ENCODE measurements around the gene LACTB. TPM values are rescaled to one million over a fixed set of nuclear protein-coding genes. Genes with fewer than 3 reads are reported as not detected.

Gene LACTB
- total RNA-seq, 1 donor = 63.5 TPM

GRCh38 chr15:63089260-63090043 lies 32.2 kb upstream of the LACTB start:
- H3K4me3 ChIP-seq (ENCODE audit: low read depth, low read length) = no peak overlapping the region
- DNase-seq (ENCODE audit: low read depth) = peak; percentile 94
- no peak for TF ChIP-seq CTCF (IDR thresholded peaks at IDR 0.05; ENCODE audit: insufficient read depth, low read depth, low read length)

DNA sequence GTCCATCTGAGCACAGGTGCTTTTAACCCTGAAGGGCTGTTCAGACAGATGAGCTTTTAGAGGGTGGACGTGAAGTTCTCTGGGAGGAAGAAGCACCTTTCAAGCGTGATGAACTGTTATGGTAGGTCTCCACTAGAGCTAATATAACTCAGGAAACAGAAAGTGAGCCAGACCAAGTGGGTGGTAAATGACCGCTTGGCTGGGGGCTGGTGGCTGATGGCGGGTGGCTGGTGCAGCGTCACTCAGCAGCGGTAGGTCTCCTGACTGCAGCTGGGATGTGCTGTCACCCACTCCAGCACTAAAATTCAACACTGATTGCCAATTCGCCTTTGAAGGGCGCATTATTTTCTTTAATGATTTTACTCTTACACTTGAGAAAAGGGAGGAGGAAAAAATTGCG lies 31.2 kb upstream of the LACTB start:
- no peak overlapping the region for H3K4me3 ChIP-seq (ENCODE audit: low read depth, low read length)
- DNase-seq (ENCODE audit: low read depth) = no peak
- no peak for TF ChIP-seq CTCF (IDR thresholded peaks at IDR 0.05; ENCODE audit: insufficient read depth, low read depth, low read length)

- DNase-seq (ENCODE audit: low read depth) = no peak
- TF ChIP-seq CTCF (IDR thresholded peaks at IDR 0.05; ENCODE audit: insufficient read depth, low read depth, low read length) = no peak
- H3K4me3 ChIP-seq (ENCODE audit: low read depth, low read length) = no peak overlapping the region
Measured at GRCh38 chr15:63090887-63091286, 30.8 kb upstream of the LACTB start.

DNA sequence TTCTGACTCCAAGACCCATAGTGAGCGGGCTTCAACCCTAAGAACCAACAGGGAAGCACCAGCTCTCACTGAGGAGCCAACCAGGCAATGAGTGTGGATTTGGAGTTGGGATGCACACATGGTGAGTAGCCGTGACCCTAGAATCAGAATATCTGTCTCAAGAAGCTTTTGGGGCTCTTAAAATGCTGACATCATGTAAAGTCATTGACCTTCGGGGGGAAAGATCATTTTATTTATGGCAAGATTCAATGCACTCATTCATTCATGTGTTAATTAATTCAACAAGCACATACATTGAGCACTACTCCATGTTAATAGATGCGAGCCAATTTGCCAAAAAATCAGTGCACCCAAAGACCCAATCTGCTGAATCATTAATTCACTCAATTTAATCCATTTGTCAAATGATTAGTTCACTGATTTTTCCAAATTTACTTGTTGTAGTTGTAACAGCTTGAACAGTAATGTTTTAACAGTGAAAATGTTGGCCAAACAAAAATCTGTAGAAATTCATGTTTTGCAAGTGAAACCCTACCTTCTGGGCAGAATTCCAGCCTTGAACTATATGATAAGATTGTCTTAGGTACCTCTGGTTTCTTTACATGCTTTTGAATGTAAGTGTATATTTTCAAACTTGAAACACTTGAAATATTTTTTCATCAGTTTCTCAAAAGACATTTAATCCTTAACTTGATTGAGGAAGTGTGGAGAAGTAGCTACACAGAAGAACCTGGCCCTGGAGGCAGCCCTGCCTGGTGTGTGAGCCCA lies 29.8 kb upstream of the LACTB start:
- no peak for TF ChIP-seq CTCF (IDR thresholded peaks at IDR 0.05; ENCODE audit: insufficient read depth, low read depth, low read length)
- DNase-seq (ENCODE audit: low read depth) = no peak

DNA sequence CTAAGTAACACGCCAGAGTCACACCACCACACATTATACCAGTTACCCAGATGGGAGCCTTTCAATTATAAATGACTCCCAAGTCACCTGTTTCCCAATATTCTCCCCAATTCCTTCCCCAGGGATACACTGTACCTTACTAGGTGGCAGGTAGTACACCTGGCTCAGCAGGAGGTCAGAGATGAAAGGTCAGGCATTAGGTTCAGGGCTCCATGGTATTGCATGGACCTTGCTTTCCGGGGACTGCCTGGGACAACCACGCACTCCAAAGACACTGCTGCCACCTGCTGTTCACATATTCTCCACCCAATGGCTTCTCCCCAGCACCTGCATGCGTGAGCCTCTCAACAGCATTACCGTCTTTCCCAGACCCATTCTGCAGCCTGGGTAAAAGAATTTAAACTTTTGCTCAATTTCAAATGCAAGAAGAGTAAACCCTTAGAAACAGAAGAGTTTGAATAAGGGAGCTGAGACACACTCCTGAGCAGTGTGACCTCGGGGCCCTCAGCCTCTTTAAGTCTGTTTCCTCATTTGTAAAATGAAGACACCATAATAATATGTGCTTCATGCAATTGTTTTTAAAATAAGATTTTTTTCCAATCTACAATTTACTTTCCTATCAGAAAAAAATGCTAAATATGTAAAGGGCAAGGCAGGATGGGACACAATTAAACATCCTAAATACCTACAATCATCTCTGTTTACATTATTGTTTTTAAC lies 28.0 kb upstream of the LACTB start:
- DNase-seq (ENCODE audit: low read depth) = peak; percentile 79
- TF ChIP-seq CTCF (IDR thresholded peaks at IDR 0.05; ENCODE audit: insufficient read depth, low read depth, low read length) = peak; percentile 85
- no peak overlapping the region for H3K4me3 ChIP-seq (ENCODE audit: low read depth, low read length)

More for the DNA sequence above, 29.8 kb upstream of the LACTB start:
- H3K4me3 ChIP-seq (ENCODE audit: low read depth, low read length) = no peak overlapping the region

DNA sequence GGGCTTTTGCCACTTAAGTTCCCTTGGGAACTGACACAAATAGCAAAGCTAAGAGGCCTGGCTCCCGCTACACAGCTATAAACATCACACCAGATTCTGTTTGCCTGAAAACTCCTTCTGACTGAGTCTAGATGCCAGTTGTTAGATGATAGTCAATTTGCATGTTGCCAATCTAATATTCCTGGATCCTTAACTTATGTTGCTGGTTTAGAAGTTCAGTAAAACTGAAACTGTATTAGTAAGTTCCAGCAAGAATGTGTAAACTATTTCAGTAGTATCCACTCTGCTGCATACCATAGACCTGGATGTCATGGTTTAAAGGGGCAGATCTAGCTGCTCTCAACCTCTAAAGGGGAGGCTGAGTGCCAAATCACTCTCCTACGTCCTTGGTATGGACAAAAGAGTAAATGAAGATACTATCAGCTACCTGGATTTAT lies 27.1 kb upstream of the LACTB start:
- no peak for TF ChIP-seq CTCF (IDR thresholded peaks at IDR 0.05; ENCODE audit: insufficient read depth, low read depth, low read length)
- H3K4me3 ChIP-seq (ENCODE audit: low read depth, low read length) = no peak overlapping the region
- peak; percentile 55 for DNase-seq (ENCODE audit: low read depth)
